MM.1S (cell line): ENCODE measurements around the gene TMEM208.

Experiments used
- CTCF ChIP-seq: fragments of 300-600 bp; sonication (generic); IDR thresholded peaks from 2 replicates; pipeline ENCODE4 v1.5.1; 2016; ENCODE audit warnings: antibody characterized with exemption, low read length, mixed read lengths
- EZH2phosphoT487 ChIP-seq: fragments of 300-600 bp; sonication (generic); IDR thresholded peaks from 2 replicates; pipeline ENCODE4 v1.6.1; 2018; ENCODE audit warnings: antibody characterized with exemption, low read length

GRCh38 chr16:67191995-67192681, 34.8 kb upstream of the TMEM208 start, which contains the start of gene E2F4:
- TF ChIP-seq CTCF (no peak), EZH2phosphoT487 (no peak)
